HEK293T (cell line): ENCODE results near the gene DDIT3.
A peak's percentile ranks its signal among the peaks of the same experiment; 100 is the strongest.

Experiments used
- CTCF ChIA-PET: fragments of 350-600 bp; formaldehyde crosslinking; extraction: SDS; loops from one replicate; lab custom pipeline; 2021; ENCODE audit warnings: antibody characterized with exemption, inconsistent platforms; lab: Yijun Ruan, JAX
- POLR2A ChIA-PET: fragments of 350-600 bp; formaldehyde crosslinking; extraction: SDS; loops from one replicate; lab custom pipeline; 2020; ENCODE audit warnings: antibody characterized with exemption, inconsistent platforms; lab: Yijun Ruan, JAX
- DNase-seq: peaks from one replicate; pipeline ENCODE4 v3.0.0; 2012; ENCODE audit warnings: mixed read lengths; ENCODE audit errors: extremely low spot score
- ARNT ChIP-seq: fragments of 450-650 bp; IDR thresholded peaks from 2 replicates; pipeline ENCODE4 v1.6.1; 2017; ENCODE audit warnings: mild to moderate bottlenecking
- BHLHE40 ChIP-seq: fragments of 450-650 bp; IDR thresholded peaks from 2 replicates; pipeline ENCODE4 v1.6.1; 2016; ENCODE audit warnings: mild to moderate bottlenecking, moderate library complexity, borderline replicate concordance
- CTBP1 ChIP-seq: fragments of 450-650 bp; IDR thresholded peaks from 2 replicates; pipeline ENCODE4 v1.6.1; 2016; ENCODE audit warnings: borderline replicate concordance
- ELF4 ChIP-seq: fragments of 450-650 bp; IDR thresholded peaks from 2 replicates; pipeline ENCODE4 v1.6.1; 2017; ENCODE audit warnings: antibody characterized with exemption
- FOXA1 ChIP-seq: fragments of 450-650 bp; IDR thresholded peaks from 2 replicates; pipeline ENCODE4 v1.6.1; 2016; ENCODE audit warnings: mild to moderate bottlenecking
- FOXK2 ChIP-seq: fragments of 450-650 bp; IDR thresholded peaks from 2 replicates; pipeline ENCODE4 v1.6.1; 2016; ENCODE audit warnings: mild to moderate bottlenecking
- FOXM1 ChIP-seq: fragments of 450-650 bp; IDR thresholded peaks from 2 replicates; pipeline ENCODE4 v1.6.1; 2017; ENCODE audit warnings: mild to moderate bottlenecking, borderline replicate concordance
- HDGF ChIP-seq: fragments of 450-650 bp; IDR thresholded peaks from 2 replicates; pipeline ENCODE4 v1.6.1; 2017; ENCODE audit warnings: antibody characterized with exemption, borderline replicate concordance
- L3MBTL2 ChIP-seq: fragments of 450-650 bp; conservative IDR thresholded peaks from 2 replicates; pipeline ENCODE4 v1.6.1; 2016; ENCODE audit warnings: mild to moderate bottlenecking
- LEF1 ChIP-seq: fragments of 450-650 bp; IDR thresholded peaks from 2 replicates; pipeline ENCODE4 v1.6.1; 2017; ENCODE audit warnings: mild to moderate bottlenecking, borderline replicate concordance
- NFRKB ChIP-seq: fragments of 450-650 bp; IDR thresholded peaks from 2 replicates; pipeline ENCODE4 v1.6.1; 2016; ENCODE audit warnings: mild to moderate bottlenecking, moderate library complexity
- SP1 ChIP-seq: fragments of 450-650 bp; IDR thresholded peaks from 2 replicates; pipeline ENCODE4 v1.6.1; 2017
- SUZ12 ChIP-seq: fragments of 450-650 bp; IDR thresholded peaks from 2 replicates; pipeline ENCODE4 v1.6.1; 2016; ENCODE audit warnings: mild to moderate bottlenecking
- TARDBP ChIP-seq: fragments of 450-650 bp; IDR thresholded peaks from 2 replicates; pipeline ENCODE4 v1.6.1; 2016
- ZNF384 ChIP-seq: fragments of 450-650 bp; IDR thresholded peaks from 2 replicates; pipeline ENCODE4 v1.6.1; 2016
- TF ChIP-seq, protein P1 (sequence below): fragments of 450-650 bp; IDR thresholded peaks from 2 replicates; pipeline ENCODE4 v1.6.1; 2016

Gene DDIT3

DNA sequence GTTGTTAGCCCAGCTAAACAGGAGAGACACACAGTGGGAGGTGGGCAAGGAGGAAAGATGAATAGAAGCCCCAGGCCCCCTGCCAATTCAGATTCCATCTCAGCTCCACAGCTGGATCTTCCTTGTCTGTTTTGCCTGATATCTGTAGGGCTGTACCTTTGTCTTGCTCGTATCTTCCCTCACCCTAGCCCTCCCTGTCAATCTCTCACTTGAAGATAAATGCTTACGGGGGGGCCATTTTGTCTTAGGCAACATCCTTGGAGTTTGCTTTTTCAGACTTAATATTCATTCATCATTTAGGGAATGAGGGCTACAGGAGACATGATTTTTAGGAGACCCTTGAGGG lies 32.0 kb upstream of the DDIT3 start:
- no peak for DNase-seq
- ChIA-PET CTCF (no interaction called here), POLR2A (interaction anchor here (1.3 to 2.0 kb wide), 2 partner anchors 32 to 39 kb away, joined by 3 to 4 read pairs; partner anchors contain the start of genes DDIT3 and PIP4K2C)
- TF ChIP-seq CTBP1 (no peak), LEF1 (no peak), L3MBTL2 (no peak), SP1 (no peak), ELF4 (no peak), FOXA1 (no peak), ARNT (no peak), TARDBP (no peak), HDGF (no peak), NFRKB (no peak), FOXM1 (no peak), BHLHE40 (no peak)

DNA sequence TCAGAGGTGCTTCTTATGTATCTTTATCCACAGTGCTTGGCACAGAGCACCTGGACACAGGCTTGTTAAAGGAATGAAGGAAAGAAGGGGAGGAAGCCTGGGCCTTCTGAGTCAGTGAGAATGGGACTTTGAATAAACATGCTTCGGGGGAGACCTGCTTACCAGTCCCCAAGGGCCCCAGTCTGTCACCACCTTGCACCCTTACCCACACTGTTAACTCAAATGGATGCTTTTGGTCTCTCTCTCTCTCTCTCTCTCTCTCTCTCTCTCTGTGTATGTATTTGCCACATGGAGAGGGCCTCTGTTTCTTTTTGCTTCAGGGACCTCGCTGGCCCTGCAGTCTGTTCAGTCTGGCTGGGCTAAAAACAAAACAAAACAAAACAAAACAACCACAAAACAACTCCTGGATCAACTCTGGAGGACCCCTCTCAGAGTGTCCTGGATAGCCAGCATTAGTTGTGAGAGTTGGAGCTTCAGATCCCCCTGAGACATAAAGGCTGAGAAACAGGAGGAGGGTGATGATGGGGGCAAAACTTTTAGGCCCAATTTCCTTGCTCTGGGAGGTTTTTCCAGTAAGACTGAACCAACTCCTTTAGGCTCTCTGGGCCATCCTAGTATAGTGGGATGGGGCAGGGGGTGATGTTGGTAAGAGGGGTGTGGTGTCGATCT lies 31.5 kb upstream of the DDIT3 start:
- no peak for DNase-seq
- ChIA-PET CTCF (interaction anchor here (1.1 kb wide), 1 partner anchor 32 kb away, joined by 4 read pairs; no protein-coding TSS in a partner anchor), POLR2A (interaction anchor here (1.3 kb wide), 1 partner anchor 31 kb away, joined by 3 read pairs; the partner anchor contains the start of gene DDIT3)
- TF ChIP-seq TARDBP (no peak), SP1 (no peak), FOXA1 (no peak), SUZ12 (no peak), FOXM1 (no peak), LEF1 (no peak), CTBP1 (no peak)
- TF ChIP-seq, protein P1, sequence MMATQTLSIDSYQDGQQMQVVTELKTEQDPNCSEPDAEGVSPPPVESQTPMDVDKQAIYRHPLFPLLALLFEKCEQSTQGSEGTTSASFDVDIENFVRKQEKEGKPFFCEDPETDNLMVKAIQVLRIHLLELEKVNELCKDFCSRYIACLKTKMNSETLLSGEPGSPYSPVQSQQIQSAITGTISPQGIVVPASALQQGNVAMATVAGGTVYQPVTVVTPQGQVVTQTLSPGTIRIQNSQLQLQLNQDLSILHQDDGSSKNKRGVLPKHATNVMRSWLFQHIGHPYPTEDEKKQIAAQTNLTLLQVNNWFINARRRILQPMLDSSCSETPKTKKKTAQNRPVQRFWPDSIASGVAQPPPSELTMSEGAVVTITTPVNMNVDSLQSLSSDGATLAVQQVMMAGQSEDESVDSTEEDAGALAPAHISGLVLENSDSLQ, result no peak

DNA sequence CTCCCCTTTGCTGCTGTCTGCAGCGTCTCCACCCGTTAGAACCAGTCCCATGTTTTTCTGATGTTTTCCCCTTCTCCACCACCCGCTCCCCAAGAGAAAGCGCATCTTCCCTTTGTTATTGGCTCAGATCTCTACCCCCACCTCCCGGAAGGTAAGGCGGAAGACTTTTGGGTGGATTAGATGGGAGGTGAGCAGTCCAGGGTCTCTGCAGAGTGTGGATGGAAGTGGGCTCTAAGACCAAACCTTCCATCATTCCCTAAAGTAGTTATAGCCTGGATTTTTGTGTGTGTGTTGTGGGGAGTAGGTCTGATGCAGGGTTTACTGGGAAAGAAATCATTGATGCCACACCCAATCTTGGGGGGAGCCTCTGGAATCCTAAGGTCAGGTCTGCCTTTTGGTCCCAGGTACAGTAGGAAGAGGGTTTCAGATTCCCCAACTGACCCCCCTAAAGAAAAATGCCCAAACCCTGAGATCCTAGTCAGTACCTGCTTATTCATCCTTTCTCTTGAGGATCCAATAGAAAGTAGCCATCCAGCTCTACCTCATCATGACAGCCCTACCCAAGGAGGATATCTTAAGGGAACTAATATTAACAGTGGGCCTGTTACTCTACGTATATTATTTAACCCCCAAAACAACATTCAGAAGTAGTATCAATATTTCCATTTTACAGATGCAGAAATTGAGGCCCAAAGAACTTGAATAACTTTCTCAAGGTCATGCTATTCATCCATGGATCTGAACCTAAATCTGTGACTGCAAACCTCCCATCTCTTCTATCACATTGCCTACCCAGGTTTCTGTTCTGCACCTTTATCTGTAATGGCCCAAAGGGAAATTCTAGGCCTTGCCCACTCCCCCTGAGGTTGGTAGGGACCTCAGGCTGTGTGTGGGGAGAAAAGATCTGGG lies 30.6 kb upstream of the DDIT3 start:
- CTCF ChIA-PET, result interaction anchor here (1.1 kb wide), 1 partner anchor 32 kb away, joined by 4 read pairs; no protein-coding TSS in a partner anchor
- TF ChIP-seq SUZ12, result no peak
- POLR2A ChIA-PET, result no interaction called here
- no peak for DNase-seq

DNA sequence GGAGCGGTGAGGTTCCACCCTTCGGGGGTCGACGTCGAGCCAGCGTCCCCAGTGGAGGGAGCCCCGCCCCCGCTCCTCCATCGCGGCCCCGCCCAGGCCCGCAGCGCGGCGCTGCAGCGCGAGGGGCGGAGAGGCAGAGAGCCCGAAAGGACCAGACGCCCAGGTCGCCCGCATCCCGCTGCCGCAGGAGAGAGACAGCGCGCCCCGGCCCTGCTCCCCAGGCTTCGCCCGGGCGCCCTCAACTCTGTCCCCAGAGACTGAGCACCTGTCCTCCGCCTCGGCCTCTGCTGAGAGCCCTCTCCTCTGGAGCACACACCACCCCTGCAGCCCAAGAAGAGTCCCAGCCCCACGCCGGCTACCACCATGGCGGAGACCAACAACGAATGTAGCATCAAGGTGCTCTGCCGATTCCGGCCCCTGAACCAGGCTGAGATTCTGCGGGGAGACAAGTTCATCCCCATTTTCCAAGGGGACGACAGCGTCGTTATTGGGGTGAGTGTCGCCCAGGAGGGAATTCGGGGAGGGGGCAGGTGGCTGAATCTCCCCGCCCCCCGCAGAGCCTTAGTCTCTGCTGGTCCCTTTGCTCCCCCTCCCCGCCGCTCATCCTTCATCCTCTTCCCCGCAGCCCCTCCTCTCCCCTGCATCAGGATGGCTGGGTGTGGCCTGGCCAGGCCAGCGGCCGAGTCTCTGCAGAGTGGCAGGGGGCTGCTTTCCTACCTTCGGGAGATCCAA lies 29.8 kb upstream of the DDIT3 start, which contains the start of gene KIF5A:
Gene KIF5A (plus strand): TSS at position 136 of the 732 bp plus-strand sequence. CDS start 228 bp downstream, at position 364.
- TF ChIP-seq FOXM1 (no peak), HDGF (no peak), NFRKB (no peak), ELF4 (no peak), ZNF384 (no peak), BHLHE40 (no peak)
- DNase-seq, result peak; percentile 83
- CTCF ChIA-PET, result no interaction called here
- POLR2A ChIA-PET, result no interaction called here

DNA sequence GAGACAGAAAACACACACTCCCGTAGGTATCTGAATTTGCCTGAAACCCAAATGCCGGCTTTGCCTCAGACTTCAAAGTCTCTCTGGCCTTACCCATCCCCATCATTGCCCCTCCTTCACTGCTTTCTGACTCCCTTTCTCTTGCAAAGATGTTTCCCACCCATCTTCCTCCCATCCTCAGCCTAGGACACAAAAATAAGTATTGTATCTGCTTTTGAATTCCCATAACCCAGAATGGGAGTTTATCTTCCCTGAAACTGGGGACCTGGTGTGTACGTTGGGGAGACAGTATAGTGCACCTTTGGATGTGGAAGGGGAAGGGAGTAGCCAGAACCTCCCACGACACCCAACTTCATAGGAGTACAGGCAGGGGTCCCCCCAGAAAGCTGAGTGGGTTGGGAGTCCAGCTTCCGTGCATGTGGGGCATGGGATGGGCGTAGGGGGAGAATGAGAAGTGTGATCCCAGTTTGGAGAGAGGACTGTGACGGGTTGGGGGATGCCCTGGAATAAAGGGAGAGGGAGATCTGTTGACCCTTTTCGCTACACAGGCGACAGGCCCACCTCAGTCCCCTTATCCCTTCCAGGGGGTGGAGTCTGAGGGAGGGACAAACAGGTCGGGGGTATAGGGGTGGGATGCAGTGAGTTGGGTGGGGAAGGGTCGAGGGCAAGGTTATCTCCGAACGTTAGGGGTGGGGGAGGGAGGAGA lies 29.0 kb upstream of the DDIT3 start:
- ChIA-PET CTCF (no interaction called here), POLR2A (no interaction called here)
- no peak for DNase-seq
- TF ChIP-seq FOXK2, result no peak
- no peak for TF ChIP-seq NFRKB
- TF ChIP-seq SP1, result no peak
- TF ChIP-seq FOXA1, result no peak
- no peak for TF ChIP-seq FOXM1
- TF ChIP-seq ZNF384, result no peak
- TF ChIP-seq ARNT, result no peak
- TF ChIP-seq CTBP1, result no peak
- no peak for TF ChIP-seq SUZ12
- no peak for TF ChIP-seq BHLHE40
- no peak for TF ChIP-seq L3MBTL2
- TF ChIP-seq, protein P1, result no peak
- no peak for TF ChIP-seq ELF4

DNA sequence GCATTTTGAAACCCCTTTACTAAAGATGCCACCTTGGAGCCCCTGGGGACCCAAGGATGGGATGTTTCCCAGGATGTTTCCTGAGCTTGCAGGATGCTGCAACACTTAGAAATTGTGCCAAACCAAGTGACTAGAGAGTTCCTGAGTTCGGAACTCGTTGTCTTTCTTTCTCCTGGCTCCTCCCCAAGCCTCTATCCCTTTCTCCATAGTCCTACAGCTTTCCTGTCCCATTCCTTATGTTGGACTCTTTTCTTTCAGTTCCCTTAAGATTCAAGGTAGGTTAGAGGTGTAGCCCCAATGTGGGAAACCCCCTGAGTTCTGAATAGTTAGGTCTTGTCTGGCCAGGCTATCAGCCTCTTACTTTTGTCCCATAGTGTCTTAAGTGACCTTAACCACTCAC lies 28.2 kb upstream of the DDIT3 start:
- TF ChIP-seq LEF1 (no peak), L3MBTL2 (no peak), ARNT (no peak), NFRKB (no peak)
- CTCF ChIA-PET, result no interaction called here
- POLR2A ChIA-PET, result no interaction called here
- no peak for DNase-seq
